ENCODE measurements around the gene RNF224. TPM values are rescaled to one million over a fixed set of nuclear protein-coding genes. Genes with fewer than 3 reads are reported as not detected.

Gene RNF224
- total and polyA plus RNA-seq, 10 of the 15 experiments (the other 5 are each of a cell fraction or from before 2014, with no cell fraction given), result not detected

- TF ChIP-seq ZNF24 (IDR thresholded peaks at IDR 0.05), result no peak
- no peak for TF ChIP-seq SIN3A (IDR thresholded peaks at IDR 0.05; ENCODE audit: low read depth, low read length)
- TF ChIP-seq CBX3 (IDR thresholded peaks at IDR 0.05; ENCODE audit: borderline replicate concordance, low read depth), result no peak
- TF ChIP-seq ZBTB11 (CRISPR knock-in tag; IDR thresholded peaks at IDR 0.05), result no peak
- no peak for TF ChIP-seq PAX8 (IDR thresholded peaks at IDR 0.05)
- peak; percentile 91 to 98 (median 92); a peak in 5 of 6 replicates for TF ChIP-seq CTCF (IDR thresholded peaks at IDR 0.05 in 2 of 3, conservative IDR thresholded peaks at IDR 0.05 in 1 of 3; ENCODE audit: control insufficient read depth in 2 of 3, extremely low read depth in 1 of 3, insufficient read depth in 1 of 3, low read depth in 3 of 3, low read length in 3 of 3)
- TF ChIP-seq KDM1A (IDR thresholded peaks at IDR 0.05; ENCODE audit: borderline replicate concordance), result no peak
- TF ChIP-seq SRF (IDR thresholded peaks at IDR 0.05; ENCODE audit: low read depth in 2 of 2, low read length in 2 of 2), result 0 out of 4 replicates have a peak, but pooled peaks of 1 of the 2 experiments have one; percentile 2
- TF ChIP-seq IRF5 (IDR thresholded peaks at IDR 0.05; ENCODE audit: borderline replicate concordance), result no peak
- TF ChIP-seq ZBTB40 (IDR thresholded peaks at IDR 0.05; ENCODE audit: borderline replicate concordance), result no peak
- no peak for TF ChIP-seq CREM (IDR thresholded peaks at IDR 0.05; ENCODE audit: low read depth)
- 0 out of 2 replicates have a peak, but pooled peaks have one; percentile 62 for TF ChIP-seq ZNF592 (IDR thresholded peaks at IDR 0.05)
These were observed at the start of gene RNF224 (continued) for GRCh38 chr9:137227054-137227852.

Data from GM12878 (cell line).